Left renal cortex interstitium (tissue), 4 donors: ENCODE data around the gene NUDT14. TPM values are rescaled to one million over a fixed set of nuclear protein-coding genes. Genes with fewer than 3 reads are reported as not detected.

ENCODE experiments used
- DNase-seq, 4 donors: peaks; one replicate each; pipeline ENCODE4 v3.0.0-alpha.2; 2013; ENCODE audit warnings: low read depth in 4 of 4, low spot score in 2 of 4, missing footprints in 1 of 4
- polyA plus RNA-seq, 4 donors: library from polyadenylated mRNA; unstranded; fragments of 120-200 nt; gene quantifications; one replicate each; pipeline ENCODE4 v1.2.1, GENCODE V29; 2013; ENCODE audit not compliant: insufficient read length in 4 of 4

NUDT14 gene
- polyA plus RNA-seq, 4 donors, result 21.5 to 42.8 (median 34.5) TPM

DNA sequence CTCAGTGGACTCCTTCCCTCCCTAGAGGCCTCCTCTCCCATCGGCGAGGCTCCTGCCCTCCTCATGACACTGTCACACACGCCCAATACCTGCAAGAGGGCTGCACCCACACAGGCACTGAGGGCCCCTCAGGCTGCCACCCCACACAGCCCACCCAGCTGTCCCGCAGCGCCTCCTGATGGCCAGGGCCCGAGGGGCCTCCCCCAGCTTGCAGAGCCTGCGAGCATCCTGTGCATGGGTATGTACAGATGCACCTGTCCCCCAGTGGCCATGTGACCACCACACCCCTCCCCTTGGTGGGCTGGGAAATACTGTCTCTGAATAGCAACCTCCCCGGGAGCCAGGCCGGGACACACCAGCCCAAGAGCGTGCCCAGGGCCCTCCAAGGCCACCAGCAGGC, 19.0 kb upstream of the NUDT14 start:
- DNase-seq, result no peak

DNA sequence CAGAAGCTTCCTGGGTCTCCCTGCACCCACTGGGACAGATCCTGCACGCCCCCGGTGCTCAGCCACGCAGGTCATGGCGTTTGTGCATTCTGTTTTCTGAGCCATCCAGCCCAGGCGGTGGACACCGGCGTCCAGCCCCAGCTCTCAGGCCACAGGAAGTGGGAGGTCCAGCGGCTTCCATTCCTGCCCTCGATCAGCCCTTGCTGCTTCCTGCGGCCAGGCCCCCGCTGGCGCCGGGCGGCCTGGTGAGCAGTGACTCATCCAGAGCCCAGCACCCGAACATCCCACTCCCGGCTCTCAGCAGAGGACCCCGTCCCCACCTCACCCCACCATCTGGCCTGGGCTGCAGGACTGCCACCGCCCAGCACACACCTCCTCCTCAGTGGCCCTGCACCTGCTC, 18.0 kb upstream of the NUDT14 start:
- DNase-seq, result no peak

DNA sequence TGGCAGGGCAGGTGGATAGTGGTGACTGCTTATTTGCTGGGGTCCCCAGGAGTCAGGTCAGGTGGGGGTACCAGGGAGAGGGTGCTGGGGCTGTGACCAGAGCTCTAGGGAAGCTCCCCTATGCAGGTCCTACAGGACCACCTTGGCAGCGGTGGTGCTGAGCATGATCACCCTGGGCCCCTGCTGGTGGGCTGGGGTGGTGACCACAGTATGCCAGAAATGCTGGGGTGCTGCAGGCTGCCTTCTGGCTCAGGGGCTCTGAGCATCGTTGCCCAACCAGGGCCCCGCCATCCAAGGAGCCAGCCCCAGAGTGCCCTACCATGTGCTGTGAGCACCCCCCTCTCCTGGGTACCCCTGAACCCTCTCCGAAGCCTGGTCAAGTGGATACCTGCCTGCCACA, 17.5 kb upstream of the NUDT14 start:
- no peak for DNase-seq

DNA sequence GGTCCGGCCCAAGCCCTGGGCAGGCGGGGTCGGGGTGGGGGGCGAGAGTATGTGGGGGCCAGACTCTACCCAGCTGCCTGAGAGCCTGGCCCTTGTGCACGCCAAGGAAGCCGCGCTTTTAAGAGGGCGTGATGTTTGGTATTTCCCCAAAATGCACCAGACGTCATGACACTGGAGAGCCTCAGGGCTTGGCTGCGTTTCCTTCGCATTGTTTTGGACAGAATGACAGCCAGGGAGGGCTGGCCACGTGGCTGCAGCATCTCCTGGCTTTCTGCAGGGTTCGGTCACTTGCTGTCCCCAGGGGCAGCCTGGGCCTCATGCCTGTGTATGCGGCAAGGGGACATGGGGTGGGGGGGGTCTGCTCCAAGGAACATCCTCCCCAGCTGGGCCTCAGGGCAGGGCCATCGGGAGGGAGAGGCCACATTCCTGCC, 16.1 kb upstream of the NUDT14 start:
- no peak for DNase-seq

DNA sequence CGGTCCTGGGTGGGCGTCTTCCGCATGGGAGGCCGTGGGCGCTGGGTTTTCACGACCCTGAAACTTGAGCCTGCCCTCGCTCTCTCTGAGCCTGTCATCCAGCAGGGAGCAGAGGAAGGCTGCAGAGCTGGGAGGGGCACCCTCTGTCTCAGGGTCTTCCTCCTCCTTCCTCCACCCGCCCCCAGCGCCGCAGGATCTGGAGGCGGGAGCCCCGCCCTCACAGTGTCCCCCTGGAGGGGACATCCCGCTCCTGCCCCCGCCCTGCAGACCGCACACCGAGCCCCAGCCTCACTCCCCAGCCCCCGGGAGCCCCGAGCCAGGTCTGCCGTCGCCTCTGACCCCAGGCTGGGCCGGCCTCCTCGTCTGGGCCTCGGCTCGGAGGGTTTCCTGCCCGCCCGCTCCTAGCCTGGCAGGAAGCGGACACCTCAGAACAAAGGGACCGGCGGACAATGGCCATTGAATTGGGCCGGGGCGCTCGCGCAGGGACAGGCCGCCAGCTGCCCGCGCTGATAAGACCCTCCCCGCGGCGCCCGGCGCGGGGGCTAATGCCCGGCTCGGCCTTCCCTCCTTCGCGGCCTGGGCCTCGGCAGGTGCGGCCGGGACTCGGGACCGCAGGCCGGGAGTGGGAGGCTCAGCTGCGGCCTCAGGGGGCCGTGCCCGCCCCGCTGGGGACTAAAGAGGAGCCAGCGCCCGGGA, 15.3 kb upstream of the NUDT14 start:
- DNase-seq, result no peak

DNA sequence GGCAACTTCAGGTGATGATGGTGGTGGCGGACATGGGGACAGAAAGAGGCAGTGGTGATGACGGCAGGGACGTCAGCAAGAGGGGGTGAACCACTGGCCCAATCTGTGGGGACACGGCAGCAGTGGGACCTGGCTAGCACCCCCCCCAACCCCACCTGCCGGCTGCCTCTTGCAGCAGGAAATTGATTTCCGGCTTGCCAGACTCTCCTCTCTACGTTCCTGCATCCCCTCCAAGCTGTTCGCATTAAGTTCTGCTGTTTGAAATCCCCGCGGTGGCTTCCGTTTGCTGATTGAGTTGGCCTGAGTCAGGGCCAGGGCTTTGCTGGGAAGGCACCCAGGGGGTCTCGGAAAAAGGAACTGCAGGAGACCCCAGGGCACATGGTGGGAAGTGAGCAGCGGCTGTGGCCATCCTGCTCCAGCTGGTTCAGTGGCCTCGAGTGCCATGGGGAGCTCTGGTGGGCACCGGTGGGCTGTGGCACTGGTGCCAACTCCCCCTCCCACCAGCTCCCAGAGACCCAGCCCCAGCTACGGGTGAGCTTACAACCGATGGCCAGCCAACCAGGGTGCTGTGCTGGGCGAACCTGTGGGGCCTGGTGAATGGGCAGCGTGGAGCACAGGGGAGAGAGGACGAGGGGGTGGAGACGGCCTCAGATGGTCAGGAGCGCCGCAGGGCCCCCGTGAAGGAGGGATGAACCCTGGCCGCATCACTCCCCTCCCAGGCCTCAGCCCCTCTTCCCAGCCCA, 14.6 kb upstream of the NUDT14 start:
- DNase-seq, result no peak

DNA sequence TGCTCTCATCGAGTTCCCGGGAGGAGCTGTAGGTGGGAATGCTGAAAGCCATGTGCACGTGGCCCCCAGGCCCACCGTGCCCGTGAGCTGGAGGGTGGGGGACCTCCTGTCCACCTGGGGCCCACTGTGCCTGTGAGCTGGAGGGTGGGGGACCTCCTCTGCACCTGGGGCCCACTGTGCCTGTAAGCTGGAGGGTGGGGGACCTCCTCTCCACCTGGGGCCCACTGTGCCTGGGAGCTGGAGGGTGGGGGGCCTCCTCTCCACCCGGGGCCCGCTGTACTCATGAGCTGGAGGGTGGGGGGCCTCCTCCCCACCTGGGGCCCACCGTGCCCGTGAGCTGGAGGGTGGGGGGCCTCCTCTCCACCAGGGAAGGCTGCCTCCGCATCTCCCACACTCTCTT, 13.9 kb upstream of the NUDT14 start:
- DNase-seq, result no peak

DNA sequence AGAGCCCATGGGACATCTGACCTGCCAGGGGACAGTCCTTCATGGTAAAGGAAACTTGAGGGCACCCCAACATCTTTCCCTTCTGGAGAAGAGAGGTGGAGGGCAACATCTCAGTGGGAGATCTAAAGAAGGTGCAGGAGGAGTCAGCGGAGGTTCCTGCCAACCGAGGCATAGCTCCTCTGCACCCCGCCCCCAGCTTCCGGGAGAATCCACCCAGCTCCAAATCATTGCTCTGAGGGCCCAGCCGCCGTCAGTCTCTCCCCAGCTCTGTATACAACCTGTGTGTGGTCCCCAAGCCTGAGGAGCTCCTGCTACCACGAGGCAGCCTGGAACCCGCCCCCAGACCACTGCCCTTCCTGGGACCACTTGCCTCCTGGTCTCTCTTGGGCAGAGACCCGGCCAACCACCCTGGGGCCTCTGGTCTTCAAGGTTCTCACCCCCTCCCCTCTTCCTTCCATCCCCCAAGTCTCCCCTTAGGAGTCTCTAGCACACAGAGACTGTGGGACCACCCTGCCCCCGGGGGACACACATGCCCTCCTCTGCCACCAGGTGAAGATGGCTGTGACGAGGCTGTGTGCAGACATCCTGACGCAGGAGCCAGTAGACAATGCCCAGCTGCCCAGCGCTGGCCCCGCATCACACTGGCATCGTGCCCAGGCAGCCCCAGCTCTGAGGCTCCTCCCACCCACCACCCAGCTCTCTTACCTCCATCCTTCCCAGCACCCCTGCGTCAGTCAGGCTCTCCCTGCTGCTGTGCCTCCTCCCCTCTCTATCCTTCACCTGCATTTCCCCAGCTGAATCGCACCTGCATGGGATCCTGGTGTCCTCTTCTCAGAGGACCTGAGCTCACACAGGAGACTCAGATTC, 13.0 kb upstream of the NUDT14 start:
- no peak for DNase-seq

DNA sequence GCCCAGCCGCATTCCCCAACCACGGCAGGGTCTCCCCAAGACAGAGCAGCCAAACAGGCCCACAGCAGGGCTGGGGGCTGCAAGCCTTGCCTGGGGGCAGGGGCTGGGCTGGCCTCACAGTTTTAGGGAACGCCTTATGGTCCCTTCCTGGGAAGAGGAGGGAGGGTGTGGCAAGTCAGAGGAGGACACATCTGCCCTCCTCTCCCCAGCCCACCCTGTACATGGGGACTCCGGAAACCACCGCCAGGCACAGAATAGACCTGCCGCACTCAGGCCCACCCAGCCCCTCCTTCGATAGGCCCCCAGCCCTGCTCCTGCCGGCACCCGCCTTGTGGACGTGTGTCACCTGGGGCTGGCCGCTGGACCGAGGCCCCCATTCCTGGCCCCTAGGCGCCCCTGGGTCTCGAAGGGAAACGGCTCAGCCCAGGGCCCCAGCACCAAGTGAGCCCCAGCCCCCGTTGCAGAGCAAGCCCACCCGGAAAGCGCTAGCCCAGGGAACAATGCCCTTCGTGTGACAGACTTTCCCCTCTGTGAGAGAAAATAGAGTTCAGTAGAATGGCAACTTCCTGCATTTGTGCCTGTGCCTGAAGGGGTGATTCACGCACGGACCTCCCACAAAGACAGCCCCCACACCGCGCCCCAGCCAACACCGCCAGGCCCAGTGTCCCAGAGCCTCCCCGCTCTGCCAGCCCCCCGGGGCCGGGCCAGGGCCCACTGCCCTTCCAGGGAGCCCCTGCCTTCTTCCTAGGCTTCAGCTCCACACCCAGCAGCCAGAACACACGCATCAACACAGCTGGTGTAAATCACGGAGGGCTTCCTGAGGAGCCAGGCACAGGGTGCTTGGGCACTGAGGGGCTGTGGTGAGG, 12.0 kb upstream of the NUDT14 start:
- no peak for DNase-seq

DNA sequence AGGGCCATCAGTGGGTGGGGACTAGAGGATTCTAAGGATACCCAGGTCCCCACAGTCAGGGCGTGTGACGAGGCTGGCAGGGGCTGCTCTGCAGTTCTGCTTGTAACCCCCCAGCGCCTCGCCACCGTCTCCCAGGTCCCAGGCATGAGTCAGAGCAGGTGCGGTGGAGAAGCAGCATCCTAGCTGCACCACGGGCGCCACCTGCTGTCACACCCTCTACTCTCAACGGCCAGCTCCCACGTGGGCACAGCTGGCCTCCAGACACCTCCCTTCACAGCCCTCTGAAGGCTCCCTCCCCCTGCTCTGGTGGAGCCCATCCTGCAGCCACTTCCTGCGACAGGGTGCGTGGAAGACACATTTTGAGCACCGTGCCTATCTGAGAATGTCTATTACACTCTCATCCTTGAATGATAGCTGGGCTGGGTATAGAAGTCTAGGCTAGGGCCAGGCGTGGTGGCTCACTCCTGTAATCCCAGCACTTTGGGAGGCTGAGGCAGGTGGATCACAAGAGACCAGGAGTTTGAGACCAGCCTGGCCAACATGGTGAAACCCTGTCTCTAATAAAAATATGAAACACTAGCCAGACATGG, 6.9 kb upstream of the NUDT14 start:
- no peak for DNase-seq

DNA sequence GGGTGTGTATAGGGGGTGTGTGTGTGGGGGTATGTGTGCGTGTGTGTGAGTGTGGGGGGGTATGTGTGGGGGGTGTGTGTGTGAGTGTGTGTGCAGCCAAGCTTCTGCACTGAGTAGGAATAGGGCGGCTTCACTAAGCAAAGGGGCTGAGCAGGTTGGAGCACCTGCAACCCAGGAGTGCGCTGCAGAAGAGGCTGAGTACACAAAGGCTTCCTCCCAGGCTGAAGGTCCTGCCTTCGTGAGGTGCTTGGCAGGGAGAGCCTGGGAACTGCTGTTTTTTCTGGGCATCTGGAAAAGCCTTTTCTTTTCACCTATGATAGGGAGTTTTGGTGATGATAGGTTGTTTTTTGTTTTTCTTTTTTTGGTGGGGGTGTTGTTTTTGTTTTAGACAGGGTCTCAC, 6.0 kb upstream of the NUDT14 start:
- no peak for DNase-seq

DNA sequence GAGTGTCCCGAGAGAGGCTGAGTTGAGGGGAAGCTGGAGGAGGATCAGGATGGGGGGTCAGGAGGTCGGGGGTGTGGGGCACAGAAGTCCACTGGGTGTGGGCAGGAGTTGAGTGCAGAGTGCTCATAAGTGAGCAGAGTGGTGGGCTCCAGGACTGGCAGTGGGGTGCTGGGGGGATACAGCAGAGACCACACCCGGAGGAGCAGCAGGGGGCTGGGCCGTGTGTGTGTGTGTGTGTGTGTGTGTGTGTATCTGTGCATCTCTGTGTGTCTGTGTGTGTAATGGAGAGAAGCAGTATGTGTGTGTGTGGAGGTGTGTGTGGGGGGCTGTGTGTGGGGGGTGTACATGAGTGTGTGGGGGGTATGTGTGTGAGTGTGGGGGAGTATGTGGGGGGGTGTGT, 4.9 kb upstream of the NUDT14 start:
- DNase-seq, result no peak

DNA sequence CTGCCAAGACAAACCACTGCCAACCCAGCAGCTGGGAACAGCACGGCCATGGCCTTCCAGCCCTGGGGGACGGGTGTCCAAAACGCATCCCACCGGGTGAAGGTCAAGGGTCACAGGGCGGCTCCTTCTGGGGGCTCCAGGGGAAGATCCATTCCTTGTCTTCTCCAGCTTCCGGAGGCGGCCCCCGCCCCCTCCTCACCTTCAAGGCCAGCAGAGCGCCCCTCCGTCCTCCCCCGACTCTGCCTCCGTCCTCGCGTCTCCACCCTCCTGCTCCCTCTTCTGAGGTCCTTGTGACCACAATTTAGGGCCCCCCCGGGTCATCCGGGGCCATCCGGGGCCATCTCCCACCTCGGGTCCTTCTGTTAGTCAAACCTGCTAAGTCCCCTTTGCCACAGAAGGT, 3.9 kb upstream of the NUDT14 start:
- no peak for DNase-seq

DNA sequence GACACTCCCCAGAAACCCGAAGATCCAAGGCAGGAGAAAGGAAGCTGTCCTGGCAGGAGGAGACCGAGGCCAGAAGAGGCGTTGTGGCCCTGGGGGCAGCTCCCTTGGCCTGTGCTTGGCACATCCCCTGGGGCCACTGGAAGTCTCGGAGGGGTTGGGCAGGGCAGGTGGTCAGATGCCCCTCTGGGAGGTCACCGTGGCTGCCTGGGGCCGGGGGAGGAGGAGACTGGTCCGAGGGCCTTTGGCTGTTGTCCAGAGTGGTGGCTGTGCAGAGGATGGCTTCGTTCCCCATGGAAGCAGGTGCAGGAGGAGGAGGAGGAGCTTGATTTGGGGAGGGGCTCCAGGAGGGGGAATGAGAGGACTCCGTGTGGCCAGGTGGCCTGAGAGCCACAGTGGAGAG, 3.3 kb upstream of the NUDT14 start:
- DNase-seq, result no peak

DNA sequence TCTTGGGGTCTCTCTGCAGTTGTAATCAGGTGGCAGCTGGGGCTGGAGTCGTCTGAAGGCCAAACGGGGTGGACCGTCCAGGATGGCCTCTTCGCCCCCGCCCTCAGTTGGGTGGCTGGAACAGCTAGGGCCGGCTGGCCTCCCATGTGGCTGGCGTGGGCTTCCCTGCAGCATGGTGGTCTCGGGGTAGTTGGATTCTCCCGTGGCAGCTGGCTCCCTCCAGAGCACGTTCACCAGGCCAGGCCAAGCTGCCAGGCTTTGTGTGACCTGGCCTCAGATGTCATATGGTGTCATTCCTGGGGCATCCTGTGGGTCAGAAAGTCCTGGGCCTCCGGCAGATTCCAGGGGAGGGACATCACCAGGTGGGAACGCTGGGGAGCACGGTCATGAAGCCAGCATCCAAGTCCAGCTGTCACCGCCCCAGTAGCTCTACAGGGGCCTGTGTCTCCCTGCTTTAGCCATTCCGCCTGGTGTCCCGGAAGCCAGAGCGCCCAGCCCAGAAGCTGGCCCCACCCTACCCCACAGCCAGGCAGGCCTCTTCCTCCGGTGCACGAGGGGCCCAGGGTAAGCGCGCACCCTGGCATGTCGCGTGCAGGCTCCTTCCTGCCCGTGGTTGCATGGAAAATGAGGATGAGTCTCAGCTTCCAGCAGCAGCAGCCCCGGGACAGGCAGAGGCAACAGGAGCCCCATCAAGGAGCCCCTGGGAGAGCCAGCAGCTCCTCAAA, 1.3 kb upstream of the NUDT14 start:
- no peak for DNase-seq

DNA sequence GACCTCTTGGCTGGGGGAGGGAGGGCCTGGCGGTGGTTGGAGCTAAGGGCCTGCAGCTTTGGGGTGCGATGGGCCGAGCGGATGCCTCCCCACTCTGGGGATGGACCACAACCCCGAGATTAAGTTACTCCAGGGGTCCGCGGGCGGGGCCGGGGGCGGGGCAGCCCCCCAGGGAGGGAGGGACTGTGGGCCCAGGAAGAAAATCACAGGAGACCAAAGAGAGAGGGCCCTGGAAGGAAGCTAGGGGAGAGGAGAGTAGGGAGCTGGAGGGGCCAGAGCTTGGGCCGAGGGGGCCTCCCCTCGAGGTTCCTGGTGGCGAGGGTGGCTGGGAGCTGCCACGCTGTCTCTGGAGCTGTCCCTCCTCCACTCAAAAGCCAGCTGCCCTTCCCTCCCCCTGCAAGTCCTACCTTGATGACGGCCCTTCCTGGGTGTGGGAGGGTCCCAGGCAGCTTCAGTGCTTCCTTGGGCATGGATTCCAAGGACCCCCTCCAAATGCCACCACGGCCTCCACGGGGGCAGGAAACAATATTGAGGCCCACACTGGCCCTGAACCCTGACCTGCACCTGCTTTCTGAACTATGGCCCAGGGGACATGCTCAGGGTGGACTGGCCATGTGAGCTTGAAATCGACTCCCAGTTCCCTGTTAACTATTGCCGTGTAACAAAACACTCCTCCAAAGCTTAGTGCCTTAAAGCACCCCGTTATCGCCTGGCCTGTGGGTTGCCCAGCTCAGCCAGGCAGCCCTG, 610 bp upstream of the NUDT14 start:
- no peak for DNase-seq

DNA sequence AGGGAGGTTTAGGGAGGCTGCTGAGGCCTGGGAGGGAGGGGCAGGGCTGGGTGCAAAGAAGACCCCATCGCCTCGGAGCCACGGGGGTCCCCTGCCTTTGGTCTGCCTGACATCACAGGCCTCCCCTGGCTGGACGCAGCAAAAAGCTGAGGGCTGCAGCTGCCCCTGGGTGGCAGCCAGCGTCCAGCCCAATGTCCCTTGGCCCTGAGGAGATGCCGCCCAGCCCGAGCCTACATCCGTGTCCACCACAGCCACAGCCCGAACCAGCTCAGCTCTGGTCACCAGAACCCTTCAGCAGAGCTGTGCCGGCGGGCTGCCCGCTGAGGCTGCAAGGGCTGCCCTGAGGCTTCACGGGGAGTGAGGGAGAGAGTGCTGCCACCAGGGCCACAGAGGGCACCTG, 1.9 kb downstream of the NUDT14 start:
- DNase-seq, result no peak

DNA sequence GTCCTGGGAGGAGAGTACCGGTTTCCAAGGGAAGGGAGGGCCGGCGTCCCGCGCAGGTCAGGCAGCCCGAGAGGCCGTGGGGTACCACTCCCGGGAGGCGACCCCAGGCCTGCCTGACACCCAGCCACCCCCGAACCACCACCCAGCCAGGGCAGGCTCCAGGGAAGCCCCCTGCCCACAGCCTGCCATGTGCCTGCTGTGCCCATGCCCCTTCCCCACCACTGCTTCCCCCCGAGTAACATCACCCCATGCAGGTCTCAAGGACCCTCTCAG, 2.3 kb downstream of the NUDT14 start:
- no peak for DNase-seq
